HG03064 (cell line): Measurements from ENCODE around the gene TST.

Source experiments
- ATAC-seq: cut with Tn5 transposase; IDR thresholded peaks from one replicate; pipeline ENCODE4 v1.9.1; 2021; ENCODE audit warnings: low read depth; ENCODE audit not compliant: unreplicated experiment

TST gene

GRCh38 chr22:37032535-37033460 is 13.6 kb upstream of the TST start:
- no peak for ATAC-seq

GRCh38 chr22:37032134-37032534 is 12.9 kb upstream of the TST start:
- ATAC-seq, result no peak

DNA sequence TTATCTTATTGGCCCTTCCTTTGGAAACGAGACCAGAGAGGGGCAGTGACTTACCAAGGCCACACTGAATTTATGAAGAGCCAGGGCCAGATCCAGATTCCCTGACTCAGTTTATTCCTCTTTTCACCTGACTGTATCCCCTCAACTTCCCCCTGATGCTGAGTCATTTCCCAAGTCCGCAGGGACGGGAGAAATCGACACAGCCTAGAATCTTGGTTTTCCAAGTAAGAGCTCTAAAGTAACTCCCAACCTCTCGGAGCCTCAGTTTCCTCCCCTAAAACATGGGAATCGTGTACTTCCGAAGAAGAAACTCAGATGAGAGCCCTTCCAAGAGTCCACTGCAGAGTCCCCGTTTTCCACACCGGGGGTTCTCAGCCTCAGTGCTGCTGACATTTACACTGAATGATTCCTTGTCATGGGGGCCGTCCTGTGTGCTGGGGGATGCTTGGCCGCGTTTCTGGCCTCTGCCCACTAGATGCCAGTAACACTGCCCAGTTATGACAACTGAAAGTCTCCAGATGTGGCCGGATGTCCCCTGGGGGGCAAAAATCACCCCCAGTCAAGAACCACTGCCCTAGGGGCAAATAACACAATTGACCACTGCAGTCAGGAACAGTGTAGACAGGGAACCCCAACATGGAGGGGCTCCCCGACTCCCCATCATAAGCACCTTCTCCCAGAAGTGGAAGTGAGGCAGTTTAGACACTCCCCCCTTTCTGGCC is 11.5 kb upstream of the TST start:
- no peak for ATAC-seq

- no peak for ATAC-seq
These were observed 9.7 kb upstream of the TST start for GRCh38 chr22:37028692-37029674.

DNA sequence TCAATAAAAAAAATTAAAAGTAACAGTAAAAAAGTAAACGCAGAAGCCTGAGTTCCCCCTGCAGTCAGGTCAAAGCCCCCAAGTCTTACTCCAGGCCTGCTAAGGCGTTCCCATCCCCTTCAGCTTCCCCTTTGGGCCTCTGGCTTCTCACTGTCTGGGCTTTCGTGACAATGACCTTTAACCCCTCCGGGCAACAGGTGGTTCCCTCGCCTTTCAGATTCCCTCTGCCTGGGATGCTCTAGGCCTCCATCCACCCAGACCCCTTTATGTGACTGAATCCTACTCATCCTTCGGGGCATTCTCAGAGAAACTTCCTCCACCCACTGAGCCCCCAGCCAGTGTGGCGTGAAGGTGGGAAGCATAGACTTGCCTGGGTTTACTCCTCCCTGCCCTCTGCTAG is 8.3 kb upstream of the TST start:
- ATAC-seq, result no peak

- no peak for ATAC-seq
These were observed 7.1 kb upstream of the TST start for GRCh38 chr22:37026325-37026724.

DNA sequence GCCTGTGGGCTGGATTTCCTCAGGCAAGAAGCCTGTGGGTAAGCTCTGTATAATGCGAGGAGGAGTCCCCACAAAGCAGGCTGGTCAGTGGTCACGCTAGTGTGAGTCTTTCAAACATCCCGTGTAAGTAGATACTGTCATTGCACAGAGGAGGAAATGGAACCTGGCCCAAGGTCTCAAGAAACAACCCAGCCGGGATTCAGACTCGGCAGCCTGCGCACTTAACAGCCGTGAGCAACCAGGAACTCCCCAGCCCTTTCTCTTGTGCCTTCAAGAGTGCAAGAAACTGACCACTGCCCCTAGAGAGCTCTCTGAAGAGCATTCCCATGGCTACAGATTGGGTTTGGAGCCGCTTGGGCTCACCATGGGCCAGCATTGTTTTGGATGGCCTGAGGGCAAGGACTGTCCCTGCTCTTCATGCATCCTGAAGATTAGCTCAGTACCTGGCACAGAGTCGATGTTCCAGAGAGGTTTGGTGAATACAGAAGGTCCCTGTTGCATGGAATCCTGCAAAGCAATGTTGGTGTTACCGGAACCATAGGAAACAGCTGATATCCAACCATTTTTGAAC is 6.3 kb upstream of the TST start:
- ATAC-seq, result no peak

DNA sequence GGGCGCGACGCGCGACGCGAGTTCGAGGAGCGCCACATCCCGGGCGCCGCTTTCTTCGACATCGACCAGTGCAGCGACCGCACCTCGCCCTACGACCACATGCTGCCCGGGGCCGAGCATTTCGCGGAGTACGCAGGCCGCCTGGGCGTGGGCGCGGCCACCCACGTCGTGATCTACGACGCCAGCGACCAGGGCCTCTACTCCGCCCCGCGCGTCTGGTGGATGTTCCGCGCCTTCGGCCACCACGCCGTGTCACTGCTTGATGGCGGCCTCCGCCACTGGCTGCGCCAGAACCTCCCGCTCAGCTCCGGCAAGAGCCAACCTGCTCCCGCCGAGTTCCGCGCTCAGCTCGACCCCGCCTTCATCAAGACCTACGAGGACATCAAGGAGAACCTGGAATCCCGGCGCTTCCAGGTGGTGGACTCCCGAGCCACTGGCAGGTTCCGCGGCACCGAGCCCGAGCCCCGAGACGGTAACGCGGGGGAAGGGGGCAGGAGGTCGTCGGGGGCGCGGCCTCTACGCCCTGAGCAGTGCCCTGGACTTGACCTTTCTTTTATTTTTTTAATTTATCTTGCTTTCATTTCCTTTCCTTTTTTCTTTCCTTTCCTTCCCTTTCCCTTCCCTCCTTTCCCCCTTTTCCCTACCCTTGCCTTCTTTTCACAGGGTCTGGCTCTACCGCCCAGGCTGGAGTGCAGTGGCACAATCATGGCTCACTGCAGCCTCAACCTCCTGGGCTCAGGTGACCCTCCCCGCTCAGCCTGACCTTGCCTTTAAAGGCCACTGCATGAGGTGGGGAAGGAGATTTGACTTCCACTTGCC is 5.3 kb upstream of the TST start:
- ATAC-seq, result no peak

DNA sequence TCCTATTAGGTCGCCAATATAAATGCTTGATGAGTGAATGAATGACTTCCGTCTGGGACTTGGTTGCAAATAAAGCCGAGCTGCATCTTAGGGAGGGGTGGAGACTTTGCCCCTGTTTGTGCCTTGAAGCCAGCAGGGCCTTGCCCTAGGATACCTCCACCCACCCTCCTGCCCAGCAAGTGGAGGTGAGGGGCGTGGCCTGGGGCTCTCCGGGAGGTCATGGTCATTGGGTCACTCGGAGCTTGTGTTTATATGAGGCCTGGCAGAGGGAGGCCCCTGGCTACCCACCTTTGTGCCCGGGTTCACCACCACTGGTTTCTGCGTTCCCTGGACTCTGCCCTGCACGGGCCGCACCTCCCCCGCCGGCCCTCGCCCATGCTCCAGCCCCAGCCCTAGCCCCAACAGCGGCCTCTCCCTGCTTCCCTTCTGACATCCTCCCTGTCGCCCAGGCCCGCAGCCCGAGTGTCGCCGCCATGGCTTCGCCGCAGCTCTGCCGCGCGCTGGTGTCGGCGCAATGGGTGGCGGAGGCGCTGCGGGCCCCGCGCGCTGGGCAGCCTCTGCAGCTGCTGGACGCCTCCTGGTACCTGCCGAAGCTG is 4.6 kb upstream of the TST start:
- ATAC-seq, result no peak

DNA sequence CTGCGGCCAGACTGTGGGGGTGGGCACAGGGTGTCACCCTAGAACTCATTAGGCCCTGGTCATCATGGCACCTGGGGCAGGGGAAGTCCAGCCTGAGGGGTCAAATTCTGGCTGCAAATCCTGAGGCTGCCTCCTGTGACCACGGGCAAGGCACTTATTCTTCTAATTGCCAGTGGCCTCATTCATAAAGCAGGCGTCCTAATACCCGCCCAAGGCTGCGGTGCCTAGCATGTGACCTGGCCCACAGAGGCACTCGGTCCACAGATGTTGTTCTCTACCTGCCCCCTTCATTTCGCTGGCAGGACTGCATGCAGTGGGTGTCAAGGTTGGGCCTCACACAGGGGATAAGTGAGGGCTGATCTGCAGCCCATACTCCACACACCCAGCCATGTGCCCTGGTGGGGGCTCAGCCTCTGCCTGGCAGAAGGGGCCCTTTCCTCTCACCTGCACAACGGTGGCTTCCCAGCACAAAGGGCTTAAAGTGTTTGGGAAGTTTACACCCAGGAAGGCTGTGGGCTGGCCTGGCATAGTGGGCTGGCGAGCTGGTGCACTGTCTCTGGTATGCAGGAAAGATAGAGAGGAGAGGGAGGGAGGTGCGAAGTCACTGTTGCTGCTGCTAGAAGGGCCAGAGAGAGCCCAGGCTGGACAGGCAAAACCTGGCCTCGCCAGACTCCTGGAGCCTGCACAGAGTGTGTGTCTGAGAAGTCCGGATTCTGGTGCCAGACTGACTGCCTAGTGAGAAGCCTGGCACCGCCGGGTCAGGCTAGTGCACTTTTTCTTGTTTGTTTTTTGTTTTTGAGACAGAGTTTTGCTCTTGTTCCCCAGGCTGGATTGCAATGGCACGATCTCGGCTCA is 3.5 kb upstream of the TST start:
- ATAC-seq, result no peak

- no peak for ATAC-seq
These were observed 2.6 kb upstream of the TST start for GRCh38 chr22:37021710-37022482.

DNA sequence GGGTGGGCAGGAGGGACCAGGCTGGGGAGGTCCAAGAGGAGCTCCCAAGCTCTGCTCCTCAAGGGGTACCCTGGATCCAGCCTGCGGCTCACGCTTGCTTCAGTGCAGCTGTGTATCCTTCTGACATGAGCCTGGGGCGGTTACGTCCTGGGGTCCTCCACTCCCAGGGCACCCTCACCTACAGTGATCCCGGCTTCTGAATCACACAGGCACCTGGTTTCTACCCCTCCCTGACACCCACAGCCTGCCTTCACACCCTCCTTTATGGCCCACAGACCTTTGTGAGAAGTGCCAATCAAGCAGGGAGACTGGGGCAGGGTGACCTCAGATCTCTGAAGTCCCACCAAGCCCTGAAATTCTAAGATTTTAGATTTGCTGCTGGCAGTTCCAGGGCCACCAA is 1.8 kb upstream of the TST start:
- no peak for ATAC-seq

- ATAC-seq, result no peak
These were observed 889 bp upstream of the TST start for GRCh38 chr22:37020192-37020479.

- ATAC-seq, result no peak
These were observed 385 bp downstream of the TST start for GRCh38 chr22:37018815-37019308.

DNA sequence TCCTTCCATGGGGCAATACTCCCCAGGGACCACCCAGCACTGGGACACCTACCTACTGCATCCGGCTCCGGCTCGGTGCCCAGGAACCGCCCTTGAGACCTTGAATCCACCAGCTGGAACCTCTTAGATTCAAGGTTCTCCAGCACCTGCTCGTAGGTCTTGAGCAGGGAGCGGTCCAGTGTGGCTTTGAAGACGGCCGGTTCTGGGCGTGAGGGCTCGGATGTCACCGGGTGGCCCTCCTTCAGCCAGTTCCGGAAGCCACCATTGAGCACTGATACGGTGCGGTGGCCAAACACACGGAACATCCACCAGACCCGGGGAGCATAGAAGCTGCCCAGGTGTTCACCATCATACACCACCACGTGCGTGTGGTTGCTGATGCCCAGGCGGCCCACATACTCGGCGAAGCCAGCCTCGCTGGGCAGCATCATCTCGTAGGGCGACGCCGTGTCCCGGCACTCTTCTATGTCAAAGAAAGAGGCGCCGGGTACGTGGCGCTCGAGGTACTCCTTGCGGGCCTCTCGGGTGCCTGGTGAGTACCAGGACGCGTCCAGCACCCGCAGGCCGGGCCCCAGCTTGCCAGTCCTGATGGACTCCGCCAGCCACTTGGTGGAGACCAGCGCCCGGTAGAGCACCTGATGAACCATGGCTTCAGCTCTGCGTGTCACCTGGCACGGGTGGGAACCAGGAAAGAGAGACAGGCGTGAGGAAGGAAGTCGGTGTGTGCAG is 997 bp downstream of the TST start:
- ATAC-seq, result no peak

DNA sequence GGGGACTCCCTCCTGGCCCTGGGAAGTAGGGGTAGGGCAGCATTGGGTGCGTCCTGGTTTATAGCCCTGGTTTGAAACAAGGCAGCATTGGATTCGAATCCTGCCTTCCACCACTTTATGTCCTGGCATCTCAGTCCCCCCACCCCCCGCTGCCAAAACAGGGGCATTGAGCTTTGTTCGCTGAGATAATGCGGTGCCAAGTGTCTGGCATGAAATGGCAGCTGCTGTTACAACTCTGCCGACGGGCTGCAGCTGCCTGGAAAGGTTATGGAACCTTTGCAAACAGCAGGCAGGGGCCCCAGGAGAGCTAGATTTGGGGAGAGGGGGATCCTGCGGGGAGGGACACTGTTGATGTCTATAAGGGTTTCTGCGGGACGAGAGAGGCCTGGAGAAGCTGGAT is 1.9 kb downstream of the TST start:
- no peak for ATAC-seq
